Brain microvascular endothelial cell (primary cell): ENCODE measurements around the gene SH3BP4.

Experiments used
- DNase-seq: peaks from one replicate; pipeline ENCODE4 v3.0.0-alpha.2; 2020
- H3K27ac ChIP-seq: fragments of 250-450 bp; sonication (Bioruptor Pico); 2 replicates; pipeline ENCODE4 v1.5.1; 2020; ENCODE audit warnings: mild to moderate bottlenecking, moderate library complexity
- H3K27me3 ChIP-seq: fragments of 250-450 bp; sonication (Bioruptor Pico); replicated peaks from 2 replicates; pipeline ENCODE4 v1.5.1; 2020; ENCODE audit warnings: mild to moderate bottlenecking
- H3K36me3 ChIP-seq: fragments of 250-450 bp; sonication (Bioruptor Pico); replicated peaks from 2 replicates; pipeline ENCODE4 v1.5.1; 2020; ENCODE audit warnings: mild to moderate bottlenecking
- H3K4me3 ChIP-seq: 2 replicates; pipeline ENCODE4 v1.5.1; 2011; ENCODE audit warnings: low read depth, mild to moderate bottlenecking, control low read depth, low read length, moderate library complexity
- CTCF ChIP-seq: IDR thresholded peaks from 2 replicates; pipeline ENCODE4 v1.5.1; 2011; ENCODE audit warnings: low read depth, mild to moderate bottlenecking, moderate library complexity, low read length, control low read depth, inconsistent platforms; ENCODE audit errors: missing control alignments
- in situ Hi-C: cut with HindIII; loops from 2 replicates; pipeline ENCODE4 v1.10.0; 2017; ENCODE audit warnings: low sequenced_read_pairs, low pct_ligation_motif_present

The SH3BP4 gene

GRCh38 chr2:234958746-234959395 is 7.1 kb downstream of the SH3BP4 start:
- no peak for DNase-seq
- H3K27me3 ChIP-seq: no peaks in the 10 kb centered on the region
- TF ChIP-seq CTCF: no peak
- H3K36me3 ChIP-seq: no peaks in the 10 kb centered on the region
- in situ Hi-C loops: no loop called here
- no peak overlapping the region for H3K27ac ChIP-seq
- H3K4me3 ChIP-seq: no peak overlapping the region

GRCh38 chr2:234960175-234961088 is 8.6 kb downstream of the SH3BP4 start:
- TF ChIP-seq CTCF: no peak
- Histone ChIP-seq H3K27ac (no peak overlapping the region), H3K27me3 (no peaks in the 10 kb centered on the region), H3K4me3 (no peak overlapping the region), H3K36me3 (no peaks in the 10 kb centered on the region)
- no peak for DNase-seq
- in situ Hi-C loops: no loop called here

GRCh38 chr2:234961784-234962183 is 10.0 kb downstream of the SH3BP4 start:
- Histone ChIP-seq H3K27ac (no peak overlapping the region), H3K4me3 (no peak overlapping the region), H3K36me3 (peaks cover 2% of the 10 kb centered on the region), H3K27me3 (no peaks in the 10 kb centered on the region)
- no peak for DNase-seq
- TF ChIP-seq CTCF: no peak
- in situ Hi-C loops: no loop called here

GRCh38 chr2:234963773-234964615 is 12.2 kb downstream of the SH3BP4 start:
- Histone ChIP-seq H3K27me3 (no peaks in the 10 kb centered on the region), H3K27ac (no peak overlapping the region), H3K36me3 (peaks cover 2% of the 10 kb centered on the region), H3K4me3 (no peak overlapping the region)
- TF ChIP-seq CTCF: no peak
- no peak for DNase-seq
- in situ Hi-C loops: no loop called here

- Histone ChIP-seq H3K36me3 (peaks cover 2% of the 10 kb centered on the region), H3K27ac (no peak overlapping the region), H3K27me3 (no peaks in the 10 kb centered on the region), H3K4me3 (no peak overlapping the region)
- no peak for TF ChIP-seq CTCF
- DNase-seq: no peak
- in situ Hi-C loops: no loop called here
Observed at GRCh38 chr2:234964631-234965461, 13.0 kb downstream of the SH3BP4 start.
